HUES6 (cell line): Measurements from ENCODE around the gene CCL20.
"Not testable (repeated sequence)": the region's sequence is repeated elsewhere in the genome, so short reads cannot be mapped to it uniquely, and the experiment has no call there.

Experiments
- H3K27ac ChIP-seq: 2 replicates; pipeline ENCODE4 v1.7.0; 2013; ENCODE audit warnings: low read depth, mild to moderate bottlenecking, low read length, inconsistent platforms
- H3K27me3 ChIP-seq: 2 replicates; pipeline ENCODE4 v1.6.1; 2013; ENCODE audit warnings: low read length; ENCODE audit not compliant: control insufficient read depth, insufficient read depth
- H3K36me3 ChIP-seq: 2 replicates; pipeline ENCODE4 v1.6.1; 2013; ENCODE audit warnings: low read length; ENCODE audit not compliant: control insufficient read depth, insufficient read depth
- H3K4me1 ChIP-seq: 2 replicates; pipeline ENCODE4 v1.6.1; 2013; ENCODE audit warnings: low read length; ENCODE audit not compliant: control insufficient read depth, insufficient read depth
- H3K4me3 ChIP-seq: 2 replicates; pipeline ENCODE4 v1.5.1; 2013; ENCODE audit warnings: low read depth, low read length
- H3K9ac ChIP-seq: one replicate; pipeline ENCODE4 v1.6.1; 2013; ENCODE audit warnings: mild to moderate bottlenecking, low read length
- H3K9me3 ChIP-seq: 2 replicates; pipeline ENCODE4 v1.6.1; 2013; ENCODE audit warnings: low read depth, low read length; ENCODE audit not compliant: control insufficient read depth, insufficient read depth

CCL20 gene

GRCh38 chr2:227782804-227783203 is 30.8 kb upstream of the CCL20 start:
- Histone ChIP-seq H3K4me3 (no peak overlapping the region), H3K27me3 (no peaks in the 10 kb centered on the region), H3K36me3 (no peaks in the 10 kb centered on the region), H3K9ac (no peak overlapping the region), H3K9me3 (no peaks in the 10 kb centered on the region), H3K27ac (no peak overlapping the region), H3K4me1 (no peaks in the 10 kb centered on the region)

- H3K9ac ChIP-seq = no peak overlapping the region
These were observed 30.1 kb upstream of the CCL20 start for GRCh38 chr2:227783404-227784138.

GRCh38 chr2:227785293-227785692 is 28.3 kb upstream of the CCL20 start:
- no peak overlapping the region for H3K27ac ChIP-seq
- H3K9ac ChIP-seq = no peak overlapping the region
- no peaks in the 10 kb centered on the region for H3K36me3 ChIP-seq
- no peaks in the 10 kb centered on the region for H3K4me1 ChIP-seq
- no peak overlapping the region for H3K4me3 ChIP-seq
- no peaks in the 10 kb centered on the region for H3K27me3 ChIP-seq
- H3K9me3 ChIP-seq = no peaks in the 10 kb centered on the region

More at GRCh38 chr2:227783404-227784138, 30.1 kb upstream of the CCL20 start:
- Histone ChIP-seq H3K4me3 (no peak overlapping the region), H3K27ac (no peak overlapping the region), H3K9me3 (no peaks in the 10 kb centered on the region), H3K36me3 (no peaks in the 10 kb centered on the region), H3K27me3 (no peaks in the 10 kb centered on the region), H3K4me1 (no peaks in the 10 kb centered on the region)

- H3K27ac ChIP-seq = no peak overlapping the region
- H3K9me3 ChIP-seq = no peaks in the 10 kb centered on the region
These were observed 25.1 kb upstream of the CCL20 start for GRCh38 chr2:227788561-227789018.

GRCh38 chr2:227789803-227790202 is 23.8 kb upstream of the CCL20 start:
- Histone ChIP-seq H3K36me3 (no peaks in the 10 kb centered on the region), H3K4me1 (no peaks in the 10 kb centered on the region), H3K9ac (no peak overlapping the region), H3K4me3 (no peak overlapping the region), H3K27ac (no peak overlapping the region), H3K9me3 (no peaks in the 10 kb centered on the region), H3K27me3 (no peaks in the 10 kb centered on the region)

More at GRCh38 chr2:227788561-227789018, 25.1 kb upstream of the CCL20 start:
- Histone ChIP-seq H3K4me1 (no peaks in the 10 kb centered on the region), H3K9ac (no peak overlapping the region), H3K36me3 (no peaks in the 10 kb centered on the region), H3K4me3 (no peak overlapping the region), H3K27me3 (no peaks in the 10 kb centered on the region)

GRCh38 chr2:227793148-227793712 is 20.4 kb upstream of the CCL20 start:
- Histone ChIP-seq H3K4me1 (no peaks in the 10 kb centered on the region), H3K27me3 (no peaks in the 10 kb centered on the region), H3K27ac (no peak overlapping the region), H3K9me3 (no peaks in the 10 kb centered on the region), H3K36me3 (no peaks in the 10 kb centered on the region), H3K4me3 (no peak overlapping the region), H3K9ac (no peak overlapping the region)

GRCh38 chr2:227796045-227796711 is 17.5 kb upstream of the CCL20 start:
- no peak overlapping the region for H3K4me3 ChIP-seq
- H3K9ac ChIP-seq = no peak overlapping the region
- no peaks in the 10 kb centered on the region for H3K9me3 ChIP-seq
- no peaks in the 10 kb centered on the region for H3K27me3 ChIP-seq
- H3K27ac ChIP-seq = no peak overlapping the region
- H3K36me3 ChIP-seq = no peaks in the 10 kb centered on the region
- no peaks in the 10 kb centered on the region; the same call in 1 of the 2 replicates for H3K4me1 ChIP-seq

- H3K4me1 ChIP-seq, H3K27ac ChIP-seq, H3K36me3 ChIP-seq, H3K9me3 ChIP-seq, H3K9ac ChIP-seq, H3K27me3 ChIP-seq, H3K4me3 ChIP-seq: not testable (repeated sequence)
These were observed 16.9 kb upstream of the CCL20 start for GRCh38 chr2:227796768-227797167.

GRCh38 chr2:227799202-227799601 is 14.4 kb upstream of the CCL20 start:
- Histone ChIP-seq H3K4me1 (no peaks in the 10 kb centered on the region; the same call in none of the 2 replicates), H3K9ac (no peak overlapping the region), H3K27ac (no peak overlapping the region), H3K4me3 (no peak overlapping the region), H3K27me3 (no peaks in the 10 kb centered on the region), H3K9me3 (no peaks in the 10 kb centered on the region), H3K36me3 (no peaks in the 10 kb centered on the region)

- H3K9ac ChIP-seq = no peak overlapping the region
- H3K27ac ChIP-seq = no peak overlapping the region
- no peaks in the 10 kb centered on the region for H3K9me3 ChIP-seq
- no peaks in the 10 kb centered on the region for H3K36me3 ChIP-seq
- no peaks in the 10 kb centered on the region for H3K27me3 ChIP-seq
- no peaks in the 10 kb centered on the region; the same call in none of the 2 replicates for H3K4me1 ChIP-seq
- H3K4me3 ChIP-seq = no peak overlapping the region
These were observed 10.8 kb upstream of the CCL20 start for GRCh38 chr2:227802882-227803281.

GRCh38 chr2:227804975-227805374 is 8.7 kb upstream of the CCL20 start:
- Histone ChIP-seq H3K27ac (no peak overlapping the region), H3K27me3 (no peaks in the 10 kb centered on the region), H3K4me1 (no peaks in the 10 kb centered on the region; the same call in 1 of the 2 replicates), H3K9ac (no peak overlapping the region), H3K9me3 (no peaks in the 10 kb centered on the region), H3K36me3 (no peaks in the 10 kb centered on the region), H3K4me3 (no peak overlapping the region)
